HG03565 (cell line): Measurements from ENCODE around the gene GRAMD4.

Source experiments
- ATAC-seq: cut with Tn5 transposase; IDR thresholded peaks from one replicate; pipeline ENCODE4 v1.9.1; 2021; ENCODE audit warnings: mild to moderate bottlenecking, moderate library complexity; ENCODE audit not compliant: unreplicated experiment

GRAMD4 gene

DNA sequence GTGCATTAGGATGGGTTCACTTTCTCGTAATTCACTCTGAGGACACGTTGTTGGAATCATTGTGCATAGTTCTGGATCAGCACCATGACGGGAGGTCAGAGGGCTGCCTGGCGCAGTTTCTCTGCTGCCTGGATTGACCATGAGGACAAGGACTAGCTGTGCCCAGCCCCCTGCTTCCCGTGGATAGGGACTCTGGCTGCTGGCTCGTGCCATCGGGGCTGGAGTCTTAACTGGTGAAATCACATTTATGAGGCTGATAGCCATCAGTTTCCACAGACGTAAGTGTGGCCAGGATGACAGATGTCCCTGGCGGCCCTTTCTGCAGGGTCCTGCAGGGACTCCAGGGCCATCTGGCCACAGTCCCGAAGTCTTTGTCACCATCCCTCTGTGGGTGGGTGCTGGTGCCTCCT is 24.1 kb upstream of the GRAMD4 start:
- ATAC-seq = no peak

DNA sequence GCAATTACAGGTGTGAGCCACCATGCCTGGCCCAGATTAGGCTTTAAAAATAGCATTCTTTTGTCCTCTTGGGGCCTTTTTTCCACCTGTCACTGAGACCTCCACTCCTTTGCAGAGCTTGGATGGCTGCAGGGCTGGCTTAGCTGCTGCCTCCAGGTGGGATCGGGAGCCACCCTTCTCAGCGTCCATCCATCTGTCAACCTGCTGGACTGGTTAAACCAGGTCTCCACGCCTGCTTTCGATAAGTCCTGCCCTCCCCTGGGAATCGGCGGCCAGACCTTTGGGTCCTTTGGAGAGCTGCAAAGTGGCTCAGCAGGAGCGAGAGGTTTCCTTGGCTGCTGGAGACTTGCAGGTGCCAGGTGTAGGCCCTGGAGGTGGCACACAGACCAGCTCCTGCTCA is 23.4 kb upstream of the GRAMD4 start:
- no peak for ATAC-seq

DNA sequence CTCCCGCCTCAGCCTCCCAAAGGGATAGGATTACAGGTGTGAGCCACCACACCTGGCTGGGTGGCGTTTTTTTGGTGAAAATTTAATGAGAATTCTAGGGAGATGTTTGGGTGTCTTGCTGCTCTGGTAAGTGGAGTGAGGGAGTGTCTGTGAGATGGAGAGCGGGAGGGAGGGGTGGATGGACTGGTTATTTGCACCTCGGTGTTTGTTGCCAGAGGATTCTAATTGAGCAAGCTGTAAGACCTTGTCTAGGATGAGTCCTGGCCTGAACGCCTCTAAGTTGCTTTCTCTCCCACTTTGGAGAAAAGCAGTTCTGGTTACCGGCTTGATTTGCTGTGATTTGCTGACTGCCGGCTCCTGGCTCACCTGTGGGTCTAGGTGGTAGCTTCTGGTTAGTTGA is 22.0 kb upstream of the GRAMD4 start:
- no peak for ATAC-seq

DNA sequence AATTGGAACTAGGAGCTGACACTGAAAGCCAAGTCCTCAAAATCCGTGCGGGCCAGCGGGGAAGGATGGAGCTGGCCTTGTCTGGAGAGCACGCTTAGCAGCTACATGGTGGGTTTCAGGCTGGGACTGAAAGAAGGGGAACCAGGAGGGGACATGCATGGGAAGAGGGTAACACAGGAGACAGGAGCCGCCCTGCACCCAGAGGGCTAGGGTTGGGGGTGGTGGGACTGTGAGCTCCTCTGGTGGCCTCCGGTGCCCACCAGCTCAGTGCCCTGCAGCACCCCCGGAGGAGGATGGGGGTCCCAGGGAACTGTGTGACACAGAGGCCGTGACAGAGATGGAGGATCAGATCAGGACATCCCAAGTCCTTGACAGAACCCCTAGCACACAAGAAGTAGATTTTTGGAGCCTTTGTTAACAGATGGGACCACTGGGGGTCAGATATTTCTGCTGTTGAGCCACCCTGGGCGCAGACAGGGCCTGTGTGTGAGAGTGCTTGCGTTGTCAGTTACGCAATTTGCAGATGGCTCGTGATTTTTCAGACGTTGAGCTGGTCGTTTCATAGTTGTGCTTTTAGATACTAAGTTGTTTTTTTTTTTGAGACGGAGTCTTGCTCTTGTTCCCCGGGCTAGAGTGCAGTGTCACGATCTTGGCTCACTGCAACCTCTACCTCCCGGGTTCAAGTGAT is 21.3 kb upstream of the GRAMD4 start:
- ATAC-seq = no peak

DNA sequence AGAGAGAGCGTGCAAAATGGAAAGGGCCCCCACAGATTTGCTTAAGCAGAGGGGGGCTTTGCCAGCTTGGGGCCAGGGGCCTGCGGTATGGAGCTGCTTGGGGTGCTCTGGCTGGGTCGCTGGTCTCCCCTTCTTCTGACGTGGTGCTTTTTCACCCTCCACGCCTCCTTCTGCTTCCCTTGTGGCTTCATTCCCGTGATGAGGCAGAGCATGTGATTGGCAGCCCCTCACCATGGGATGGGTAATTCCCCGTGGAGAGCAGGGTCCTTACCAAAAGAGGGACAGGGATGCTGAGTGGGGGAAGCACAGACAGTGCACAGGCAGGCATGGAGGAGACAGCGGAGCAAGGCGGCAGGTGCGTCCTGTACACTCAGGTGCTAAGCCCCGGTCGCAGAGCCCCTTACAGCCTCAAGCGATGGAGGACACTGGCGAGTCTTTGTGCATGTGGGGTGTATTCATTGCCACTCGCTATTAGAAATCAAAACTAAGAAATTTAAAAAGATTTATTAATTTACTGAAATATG is 19.9 kb upstream of the GRAMD4 start:
- ATAC-seq = no peak

DNA sequence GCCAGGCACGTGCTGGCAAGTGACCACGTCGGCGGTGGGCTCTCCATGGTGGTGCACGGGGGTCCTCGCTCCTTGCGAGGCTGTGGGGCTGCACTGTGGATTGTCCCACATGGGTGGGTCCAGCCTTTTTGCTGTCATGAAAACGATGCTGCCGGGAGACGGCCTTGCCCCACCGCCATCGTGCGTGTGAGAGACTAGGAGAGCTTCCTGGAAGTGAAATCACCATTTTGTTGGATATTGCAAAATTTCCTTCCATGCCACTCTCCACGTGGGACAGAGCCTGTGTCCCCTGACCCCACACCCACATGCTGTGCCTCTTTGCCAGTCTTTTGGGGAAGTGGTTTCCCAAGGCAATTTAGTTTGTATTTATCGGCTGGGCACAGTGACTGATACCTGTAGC is 18.2 kb upstream of the GRAMD4 start:
- no peak for ATAC-seq

DNA sequence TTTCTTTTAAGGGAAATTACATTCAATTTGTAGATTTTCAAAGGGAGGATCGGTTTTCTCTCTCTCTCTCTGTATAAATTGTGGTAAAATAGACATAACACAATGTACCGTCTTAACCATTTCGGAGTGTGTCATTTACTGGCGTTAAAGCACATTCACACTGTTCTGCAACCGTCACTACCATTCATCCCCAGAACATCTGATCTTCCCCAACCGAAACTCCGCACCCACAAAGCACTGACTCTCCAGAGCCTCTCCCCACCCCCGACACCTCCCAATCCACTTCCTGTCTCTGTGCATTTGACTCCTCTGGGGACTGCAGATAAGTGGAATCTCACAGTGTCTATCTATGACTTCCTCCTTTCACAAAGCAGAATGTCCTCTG is 15.9 kb upstream of the GRAMD4 start:
- no peak for ATAC-seq

DNA sequence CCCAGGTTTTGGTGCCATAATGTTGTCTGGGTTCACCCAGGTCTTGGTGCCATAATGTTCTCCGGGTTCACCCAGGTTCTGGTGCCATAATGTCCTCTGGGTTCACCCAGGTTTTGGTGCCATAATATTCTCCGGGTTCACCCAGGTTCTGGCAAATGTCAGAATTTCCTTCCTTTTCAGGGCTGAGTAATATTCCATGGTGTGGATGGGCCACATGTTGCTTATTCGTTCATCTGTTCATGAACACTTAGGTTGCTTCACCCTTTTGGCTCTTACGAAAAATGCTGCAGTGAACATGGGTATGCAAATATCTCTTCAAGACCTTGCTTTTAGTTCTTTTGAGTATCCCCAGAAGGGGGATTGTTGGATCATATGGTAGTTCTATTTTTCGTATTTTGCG is 15.1 kb upstream of the GRAMD4 start:
- ATAC-seq = no peak

DNA sequence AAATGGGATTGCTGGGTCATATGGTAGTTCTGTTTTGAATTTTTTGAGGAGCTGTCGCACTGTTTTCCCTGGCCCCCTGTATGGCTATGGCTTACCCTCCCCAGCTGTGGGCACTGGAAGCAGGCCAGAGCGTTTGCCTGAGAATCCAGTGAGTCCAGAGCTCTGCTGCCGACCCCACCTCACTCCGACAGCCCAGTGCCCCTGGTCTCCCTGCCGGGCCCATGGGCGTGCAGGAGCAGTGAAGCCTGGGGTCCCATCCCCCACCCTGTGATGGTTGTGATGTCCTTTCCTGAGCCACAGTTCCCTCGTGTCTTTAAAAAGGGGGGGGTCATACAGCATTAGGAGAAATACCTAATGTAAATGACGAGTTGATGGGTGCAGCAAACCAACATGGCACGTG is 13.3 kb upstream of the GRAMD4 start:
- ATAC-seq = no peak

DNA sequence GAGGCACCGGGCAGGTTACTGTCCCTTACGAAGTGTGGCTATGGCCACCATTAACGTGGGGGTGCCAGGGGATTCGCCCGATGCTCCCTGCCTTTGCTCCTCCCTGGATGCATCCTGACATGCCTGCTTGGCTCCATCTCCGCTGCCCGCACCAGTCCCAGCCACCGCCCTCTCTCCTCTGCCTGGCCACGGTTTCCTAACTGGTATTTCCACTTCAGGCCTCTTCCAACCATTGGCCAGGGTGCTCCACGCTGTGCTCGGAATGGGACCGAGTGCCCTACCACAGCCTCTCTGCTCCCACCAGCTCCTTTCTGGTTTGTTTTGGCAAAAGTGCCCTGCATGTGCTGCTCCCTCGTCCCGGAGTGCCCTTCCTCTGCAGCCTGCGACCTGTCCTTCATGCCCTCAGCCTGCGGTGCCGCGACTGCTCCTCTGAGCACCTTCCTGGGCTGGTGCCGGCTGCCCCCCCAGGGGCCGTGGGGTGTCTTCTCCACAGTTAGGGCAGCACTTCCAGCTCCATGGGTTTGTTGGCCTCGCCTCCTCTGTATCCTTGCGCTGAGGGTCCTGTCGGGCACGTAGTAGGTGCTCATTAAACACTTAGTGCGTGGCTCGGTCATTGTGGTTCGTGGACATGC is 12.6 kb upstream of the GRAMD4 start:
- no peak for ATAC-seq

DNA sequence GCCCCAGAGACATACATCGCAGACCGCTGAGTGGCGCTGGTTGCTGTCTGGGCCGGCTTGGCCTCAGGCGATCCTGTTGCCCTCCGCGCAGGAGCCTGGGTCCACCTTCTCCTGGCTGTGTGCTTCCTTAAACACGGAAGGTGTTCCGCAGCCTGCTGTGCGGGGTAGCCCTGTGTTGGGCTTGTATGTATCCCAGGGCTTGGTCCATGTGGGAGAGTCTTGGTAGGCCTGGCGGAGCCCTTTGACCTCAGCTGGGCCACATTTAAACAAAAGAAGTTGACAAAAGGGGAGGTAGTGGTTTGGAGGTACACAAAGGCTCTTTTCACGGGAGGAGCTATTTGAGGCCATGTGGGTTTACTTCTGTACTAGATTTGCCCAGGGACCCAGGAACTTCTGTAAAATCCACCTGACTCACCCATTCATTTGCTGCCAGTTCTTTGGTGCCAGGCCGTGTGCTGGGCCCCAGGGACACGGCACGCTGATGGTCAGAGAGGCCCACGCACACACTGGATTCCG is 11.0 kb upstream of the GRAMD4 start:
- ATAC-seq = no peak

DNA sequence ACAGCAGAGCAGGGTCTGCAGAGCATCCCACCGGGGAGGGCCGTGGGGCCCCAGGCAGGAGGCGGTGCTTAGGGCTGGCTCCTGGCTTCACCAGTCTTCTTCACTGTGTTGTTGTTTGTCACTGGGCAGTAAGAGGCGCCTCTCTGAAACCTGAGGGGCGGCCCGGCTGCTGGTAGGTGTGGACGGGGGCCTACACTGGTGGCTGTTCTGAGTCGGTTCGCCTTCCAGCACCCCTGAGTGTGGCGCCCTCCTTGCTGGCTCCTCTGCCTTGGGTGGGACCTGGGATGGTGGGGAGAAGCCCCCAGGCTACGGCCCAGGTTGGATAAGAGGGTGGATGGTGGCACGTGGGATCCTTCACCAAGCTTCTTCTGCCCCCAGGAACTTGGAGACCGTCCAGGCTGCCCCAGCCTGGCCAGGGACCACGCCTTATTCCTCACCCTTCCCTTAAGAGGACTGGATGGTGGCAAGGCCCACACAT is 10.4 kb upstream of the GRAMD4 start:
- ATAC-seq = no peak

DNA sequence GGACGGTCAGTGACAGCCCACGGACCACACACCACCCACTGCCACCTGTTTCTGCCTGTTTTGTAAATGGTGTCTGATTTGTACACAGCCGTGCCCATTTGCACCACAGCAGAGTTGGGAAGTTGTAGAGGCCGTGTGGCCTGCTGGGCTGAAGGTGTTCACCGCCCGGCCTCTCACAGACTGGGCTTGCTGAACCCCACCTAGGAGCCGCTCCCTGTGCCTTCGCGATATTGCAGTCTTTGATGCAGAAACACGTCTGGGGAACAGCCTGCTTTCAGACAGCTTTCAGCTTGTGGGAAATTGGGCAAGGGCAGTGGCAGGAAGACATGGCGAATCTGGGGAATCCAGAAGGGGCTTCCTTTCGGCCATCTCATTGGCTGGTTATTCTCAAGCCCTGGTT is 9.8 kb upstream of the GRAMD4 start:
- ATAC-seq = no peak

DNA sequence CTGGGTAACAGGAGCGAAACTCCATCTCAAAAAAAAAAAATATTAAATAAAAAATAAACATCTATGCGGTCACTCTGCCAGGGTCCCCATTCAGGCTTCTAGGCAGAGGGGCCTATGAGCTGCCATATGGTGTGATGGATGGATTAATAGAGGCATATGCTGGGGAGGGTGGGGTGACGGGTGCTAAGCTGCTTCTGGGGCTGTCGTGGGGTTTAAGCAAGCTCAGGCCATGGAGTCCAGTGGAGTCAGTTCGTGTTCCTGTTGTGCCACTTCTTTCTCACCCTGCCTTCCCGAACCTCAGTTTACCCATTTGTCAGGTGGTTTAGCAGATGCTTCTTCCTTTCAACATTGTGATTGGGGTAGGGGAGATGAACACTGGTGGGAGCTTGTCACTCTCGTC is 9.0 kb upstream of the GRAMD4 start:
- no peak for ATAC-seq

DNA sequence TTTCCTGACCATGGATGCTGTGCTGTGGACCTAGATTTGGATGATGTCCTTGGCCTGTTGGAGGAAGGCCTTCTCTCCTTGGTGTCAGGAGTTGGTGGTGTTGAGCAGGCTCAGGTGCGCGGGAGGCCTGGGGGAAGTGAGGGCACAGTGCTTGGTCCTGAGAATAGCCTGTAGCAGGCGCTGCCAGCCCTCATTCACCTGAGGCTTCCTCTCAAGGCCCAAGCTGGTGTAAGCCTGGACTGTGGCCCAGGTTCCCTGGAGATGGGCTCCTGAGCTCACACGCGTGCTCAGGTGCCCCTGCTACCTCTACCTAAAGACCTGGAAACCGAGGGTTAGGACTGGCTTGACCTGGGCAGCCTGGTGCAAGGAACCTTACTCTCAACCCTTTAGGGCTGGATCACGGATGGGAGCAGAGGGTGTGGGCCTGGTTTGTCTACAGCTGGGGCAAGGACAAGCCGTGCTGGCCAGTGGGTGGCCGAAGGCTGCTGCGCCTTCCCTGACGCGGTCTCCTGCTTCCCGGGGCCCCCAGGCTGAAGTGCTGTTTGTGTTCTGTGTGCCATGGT is 7.8 kb upstream of the GRAMD4 start:
- ATAC-seq = no peak

DNA sequence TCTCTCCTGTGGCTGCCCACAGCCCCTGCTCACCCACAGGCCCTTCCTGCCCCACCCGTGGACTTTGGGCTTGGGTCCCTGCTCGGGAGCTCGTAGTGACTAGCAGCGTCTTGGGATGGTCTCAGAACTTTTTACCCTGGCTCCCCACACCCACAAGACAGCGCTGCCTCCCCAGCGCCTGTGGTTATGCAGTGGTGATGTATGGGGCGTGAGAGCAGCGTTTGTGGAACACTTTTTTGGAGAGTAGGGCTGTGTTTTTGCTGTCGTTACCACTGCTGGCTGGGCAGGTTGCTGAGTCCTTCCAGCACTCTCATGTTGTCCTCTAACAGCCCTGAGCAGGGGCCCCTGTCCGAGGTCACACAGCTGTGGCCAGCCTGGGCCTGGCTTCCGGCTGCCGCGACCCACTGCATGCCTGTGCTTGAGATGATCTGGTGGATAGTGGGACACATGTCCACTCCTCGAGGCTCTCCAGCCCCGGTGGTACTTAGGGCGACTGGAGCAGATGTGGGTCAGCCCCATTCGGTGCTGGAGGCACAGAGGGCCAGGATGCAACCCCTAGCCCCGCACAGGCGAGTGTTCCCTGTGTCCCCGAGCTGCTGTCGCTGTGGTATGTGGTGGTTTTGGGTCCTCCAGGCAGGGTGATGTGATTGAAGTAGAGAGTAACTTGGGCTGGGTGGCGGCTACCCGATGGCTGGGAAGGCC is 7.1 kb upstream of the GRAMD4 start:
- ATAC-seq = no peak

DNA sequence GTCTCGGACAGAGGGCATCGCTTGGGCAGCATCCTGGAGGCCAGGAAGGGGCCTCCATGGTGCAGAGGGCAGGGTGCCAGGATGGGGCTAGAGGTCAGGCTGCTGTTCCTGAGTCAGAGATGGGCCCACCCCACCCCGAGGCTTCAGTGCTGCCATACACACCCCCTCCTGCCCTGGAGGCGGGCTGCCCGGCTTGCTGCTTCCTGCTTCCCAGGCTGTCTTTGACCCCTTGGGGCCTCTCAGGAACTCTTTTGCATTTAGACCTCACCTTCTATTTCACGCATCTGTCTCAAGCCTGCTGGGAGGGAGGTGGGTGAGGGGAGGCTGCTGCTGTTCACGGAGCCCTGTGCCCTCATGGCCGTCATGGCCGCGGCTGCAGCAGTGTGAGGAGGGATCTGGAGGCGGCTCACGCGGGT is 6.6 kb upstream of the GRAMD4 start:
- ATAC-seq = no peak

DNA sequence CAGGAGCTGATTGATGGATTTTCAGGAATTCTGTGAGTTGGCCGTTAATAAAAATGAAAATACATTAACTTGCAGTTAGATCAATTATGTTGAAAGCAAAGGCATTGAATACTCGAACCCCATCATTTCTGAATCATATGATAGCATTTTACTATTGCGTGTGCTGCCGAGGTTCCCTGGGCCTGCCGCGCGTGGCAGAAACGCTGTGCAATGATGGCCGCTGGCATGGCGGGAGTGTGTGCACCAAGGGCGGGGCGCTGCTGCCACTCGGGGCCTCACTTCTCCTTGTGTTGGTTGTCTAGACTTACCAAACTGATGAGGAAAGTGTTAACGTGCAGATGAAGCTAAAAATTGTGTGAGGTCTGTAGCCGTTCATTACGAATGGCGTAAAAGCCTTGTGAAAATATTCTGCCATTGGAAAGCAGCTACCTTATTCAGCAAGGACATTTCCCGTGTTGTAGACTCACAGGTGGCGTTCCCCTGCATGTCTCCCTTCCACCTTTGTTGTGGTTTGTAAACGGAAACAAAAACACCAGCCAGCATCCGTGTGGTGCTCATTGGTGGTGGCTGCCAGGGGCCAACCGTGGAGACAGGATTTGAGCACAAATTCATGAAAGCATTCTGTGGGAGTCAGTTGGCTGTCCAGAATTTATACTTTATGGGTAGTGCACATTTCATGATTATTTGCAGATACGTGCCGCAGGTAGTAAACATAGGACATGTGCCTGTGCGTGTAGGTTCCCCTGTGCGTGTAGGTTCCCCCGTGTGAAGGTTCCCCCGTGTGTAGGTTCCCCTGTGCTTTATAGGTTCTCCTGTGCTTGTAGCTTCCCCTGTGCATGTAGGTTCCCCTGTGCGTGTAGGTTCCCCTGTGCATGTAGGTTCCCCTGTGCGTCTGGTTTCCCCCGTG is 5.9 kb upstream of the GRAMD4 start:
- ATAC-seq = no peak

DNA sequence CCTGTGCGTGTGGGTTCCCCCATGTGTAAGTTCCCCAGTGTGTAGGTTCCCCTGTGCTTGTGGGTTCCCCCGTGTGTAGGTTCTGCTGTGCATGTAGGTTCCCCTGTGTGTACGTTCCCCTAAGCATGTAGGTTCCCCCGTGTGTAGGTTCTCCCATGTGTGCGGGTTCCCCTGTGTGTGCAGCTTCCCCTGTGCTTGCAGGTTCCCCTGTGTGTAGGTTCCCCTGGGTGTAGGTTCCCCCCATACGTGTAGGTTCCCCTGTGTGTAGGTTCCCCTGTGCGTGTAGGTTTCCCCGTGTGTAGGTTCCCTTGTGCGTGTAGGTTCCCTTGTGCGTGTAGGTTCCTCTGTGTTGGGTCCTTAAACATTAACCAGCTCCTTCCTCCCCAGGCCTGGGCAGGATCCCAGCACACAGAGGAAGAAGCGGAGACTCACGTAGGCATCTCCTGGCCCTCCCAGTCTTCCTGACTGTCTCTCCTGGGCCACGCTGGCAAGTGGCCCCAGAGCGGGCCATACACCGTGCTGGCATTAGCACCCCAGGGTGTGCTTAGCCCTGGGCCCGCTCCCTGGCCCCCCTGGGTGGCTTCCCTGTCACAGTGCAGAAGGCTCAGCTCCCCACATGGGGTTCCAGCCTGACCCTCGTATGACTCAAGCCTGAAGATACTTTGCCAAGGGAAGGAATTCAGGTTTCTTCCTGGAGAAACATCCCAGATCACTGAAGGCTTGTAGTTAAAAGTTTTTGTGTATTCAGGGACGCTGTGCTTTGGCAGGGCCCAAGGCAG is 2.8 kb upstream of the GRAMD4 start:
- no peak for ATAC-seq
